A549 (cell line): ENCODE data around the gene PRKG1. TPM values are rescaled to one million over a fixed set of nuclear protein-coding genes. Genes with fewer than 3 reads are reported as not detected.

Experiments
- ATAC-seq, 2 experiments: fragments of 200-7000 bp in 1 of 2; fragments of >200 bp in 1 of 2; cut with Nextera tagmentation in 1 of 2; cut with Tn5 transposase in 1 of 2; 3 replicates each; pipeline versions ENCODE4 v1.8.0 to v1.9.1; 2018 to 2020; ENCODE audit warnings: mild to moderate bottlenecking in 1 of 2, moderate library complexity in 1 of 2
- CTCF ChIA-PET: fragments of 300-600 bp; sonication (Branson Sonifier 250); formaldehyde crosslinking; extraction: SDS; loops from one replicate; lab custom pipeline; 2021; ENCODE audit warnings: antibody characterized with exemption, inconsistent platforms; lab: Yijun Ruan, JAX
- POLR2A ChIA-PET: fragments of 350-600 bp; formaldehyde crosslinking; extraction: SDS; loops from one replicate; lab custom pipeline; 2021; ENCODE audit warnings: antibody characterized with exemption, inconsistent platforms; lab: Yijun Ruan, JAX
- DNase-seq, 2 experiments: peaks; one replicate each; pipeline versions ENCODE4 v3.0.0 to v3.0.0-alpha.2; 2011 to 2016; ENCODE audit warnings: low read depth in 1 of 2, low spot score in 1 of 2
- FAIRE-seq: peaks from 2 replicates; lab custom pipeline; 2011; peaks lifted over from hg19 to GRCh38; lab: Jason Lieb, UNC
- H3K27ac ChIP-seq, 2 experiments: fragments of >200 bp; sonication (Bioruptor Twin); formaldehyde crosslinking; 3 replicates each; pipeline ENCODE4 v1.5.1; 2016 to 2017
- H3K4me1 ChIP-seq: fragments of >200 bp; sonication (Bioruptor Twin); formaldehyde crosslinking; 3 replicates; pipeline ENCODE4 v1.6.1; 2016
- H3K4me2 ChIP-seq: fragments of >200 bp; sonication (Bioruptor Twin); formaldehyde crosslinking; 3 replicates; pipeline ENCODE4 v1.6.1; 2016
- H3K4me3 ChIP-seq: fragments of >200 bp; sonication (Bioruptor Twin); formaldehyde crosslinking; 3 replicates; pipeline ENCODE4 v1.5.1; 2016
- H3K9me3 ChIP-seq: fragments of >200 bp; sonication (Bioruptor Twin); formaldehyde crosslinking; 3 replicates; pipeline ENCODE4 v1.6.1; 2016
- CBX2 ChIP-seq: fragments of 200-600 bp; sonication (generic); IDR thresholded peaks from 2 replicates; pipeline ENCODE4 v1.6.1; 2016; ENCODE audit warnings: low read depth, mild to moderate bottlenecking, borderline replicate concordance
- CBX8 ChIP-seq: fragments of 200-600 bp; sonication (generic); IDR thresholded peaks from 2 replicates; pipeline ENCODE4 v1.6.1; 2016
- CHD2 ChIP-seq: fragments of 150-350 bp; IDR thresholded peaks from 2 replicates; pipeline ENCODE4 v1.6.1; 2014; ENCODE audit warnings: low read length; ENCODE audit not compliant: partially characterized antibody
- CHD4 ChIP-seq: fragments of 200-600 bp; sonication (generic); IDR thresholded peaks from 2 replicates; pipeline ENCODE4 v1.6.1; 2016; ENCODE audit warnings: antibody characterized with exemption, mild to moderate bottlenecking, borderline replicate concordance
- FOSL2 ChIP-seq, 2 experiments: fragments of 450-650 bp in 1 of 2; fragments of >200 bp in 1 of 2; sonication (Bioruptor Twin) in 1 of 2; formaldehyde crosslinking; IDR thresholded peaks; 2 replicates each; pipeline versions ENCODE4 v1.5.0 to v1.6.1; 2016 to 2020; ENCODE audit warnings: mild to moderate bottlenecking in 1 of 2, moderate library complexity in 1 of 2
- HEYL ChIP-seq: fragments of 250-450 bp; sonication (Bioruptor Pico); IDR thresholded peaks from 2 replicates; pipeline ENCODE4 v1.8.0; 2021; ENCODE audit warnings: mild to moderate bottlenecking, moderate library complexity
- JUN ChIP-seq, 2 experiments: fragments of >200 bp; sonication (Bioruptor Twin); formaldehyde crosslinking; IDR thresholded peaks; 2 replicates in 1 of 2; 3 replicates in 1 of 2; pipeline ENCODE4 v1.6.1; 2016 to 2017
- KDM5A ChIP-seq: fragments of 200-600 bp; sonication (generic); IDR thresholded peaks from 2 replicates; pipeline ENCODE4 v1.6.1; 2016; ENCODE audit warnings: antibody characterized with exemption, mild to moderate bottlenecking
- MAZ ChIP-seq: fragments of 150-350 bp; IDR thresholded peaks from 2 replicates; pipeline ENCODE4 v1.6.1; 2014; ENCODE audit warnings: antibody characterized with exemption, low read depth, low read length, borderline replicate concordance
- MYC ChIP-seq: IDR thresholded peaks from 2 replicates; pipeline ENCODE4 v1.6.1; 2012; ENCODE audit warnings: mild to moderate bottlenecking, inconsistent platforms, low read length, improper control_type of control experiment, borderline replicate concordance
- NFE2L2 ChIP-seq: fragments of 150-350 bp; conservative IDR thresholded peaks from 2 replicates; pipeline ENCODE4 v1.6.1; 2014; ENCODE audit warnings: low read length
- NPAS2 ChIP-seq: fragments of 250-450 bp; sonication (Bioruptor Pico); IDR thresholded peaks from 2 replicates; pipeline ENCODE4 v1.8.0; 2022; ENCODE audit warnings: mild to moderate bottlenecking, moderate library complexity, borderline replicate concordance
- RAD21 ChIP-seq, 2 experiments: fragments of >200 bp in 1 of 2; sonication (Bioruptor Twin) in 1 of 2; formaldehyde crosslinking in 1 of 2; IDR thresholded peaks in 1 of 2; conservative IDR thresholded peaks in 1 of 2; 2 replicates in 1 of 2; 3 replicates in 1 of 2; pipeline ENCODE4 v1.6.1; 2012 to 2018; ENCODE audit warnings: inconsistent platforms in 1 of 2
- SMC3 ChIP-seq: fragments of >200 bp; sonication (Bioruptor Twin); formaldehyde crosslinking; IDR thresholded peaks from 3 replicates; pipeline ENCODE4 v1.6.1; 2018; ENCODE audit warnings: inconsistent platforms
- SREBF2 ChIP-seq: fragments of 450-650 bp; IDR thresholded peaks from 2 replicates; pipeline ENCODE4 v1.6.1; 2014; ENCODE audit warnings: mild to moderate bottlenecking, moderate library complexity
- ZC3H11A ChIP-seq: fragments of 450-650 bp; IDR thresholded peaks from 2 replicates; pipeline ENCODE4 v1.6.1; 2014; ENCODE audit warnings: antibody characterized with exemption, mild to moderate bottlenecking
- ZFP36 ChIP-seq: fragments of 450-650 bp; IDR thresholded peaks from 2 replicates; pipeline ENCODE4 v1.6.1; 2014; ENCODE audit warnings: borderline replicate concordance; ENCODE audit not compliant: partially characterized antibody
- ZNF302 ChIP-seq: fragments of 250-450 bp; sonication (Bioruptor Pico); IDR thresholded peaks from 2 replicates; pipeline ENCODE4 v1.9.0; 2021; ENCODE audit warnings: inconsistent platforms, mild to moderate bottlenecking, moderate library complexity
- WGBS: methylation state at CpG from one replicate; pipeline ENCODE4 v1.1.6; 2017; ENCODE audit errors: missing lambda C conversion rate; 5-methylcytosine and 5-hydroxymethylcytosine counted together
- polyA plus RNA-seq, 4 experiments: library from polyadenylated mRNA; depleted of rRNA in 3 of 4; stranded (reverse); fragments of >200 nt; fragmentation: RNase III in 1 of 4; extraction: RNeasy Plus Mini Kit Qiagen cat#74134 plus additional on column Dnase treatment in 1 of 4; gene quantifications; 2 replicates in 3 of 4; 3 replicates in 1 of 4; pipeline ENCODE4 v1.2.3, GENCODE V29; 2011 to 2017
- TF ChIP-seq, protein P1 (sequence below): IDR thresholded peaks from 2 replicates; pipeline ENCODE4 v1.6.1; 2012; ENCODE audit warnings: low read depth, borderline replicate concordance
- TF ChIP-seq, protein P2 (sequence below): fragments of 200-600 bp; sonication (generic); IDR thresholded peaks from 2 replicates; pipeline ENCODE4 v1.6.1; 2016; ENCODE audit warnings: antibody characterized with exemption, mild to moderate bottlenecking, moderate library complexity
- TF ChIP-seq, protein P3 (sequence below): fragments of >200 bp; sonication (Bioruptor Twin); formaldehyde crosslinking; IDR thresholded peaks from 3 replicates; pipeline ENCODE4 v1.5.1; 2016
- TF ChIP-seq, protein P4 (sequence below): fragments of 250-450 bp; sonication (Bioruptor Pico); IDR thresholded peaks from 2 replicates; pipeline ENCODE4 v1.5.0; 2021; ENCODE audit warnings: mild to moderate bottlenecking, moderate library complexity, borderline replicate concordance

PRKG1 gene
- polyA plus RNA-seq, 2 of the 4 experiments (the other 2 are of a cell fraction) = not detected

DNA sequence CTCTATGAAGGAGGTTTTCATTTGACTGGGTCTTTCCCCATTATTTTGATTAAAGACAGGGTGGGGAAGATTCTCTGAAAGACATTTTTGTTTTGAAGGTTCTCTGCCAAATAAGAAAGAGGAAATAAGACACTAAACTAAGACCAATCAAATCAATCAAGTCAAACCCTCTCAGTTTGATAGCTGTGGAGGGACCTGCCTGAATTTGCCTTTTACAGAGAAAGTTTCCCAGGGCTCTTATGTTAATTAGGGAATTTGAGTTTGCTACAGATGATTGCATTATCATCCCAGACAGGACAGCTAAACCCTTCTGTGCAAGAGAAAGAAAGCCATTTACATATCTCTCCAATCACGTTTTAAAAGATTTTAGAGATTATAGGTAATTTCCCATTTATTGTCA is 545.1 kb downstream of the PRKG1 start:
- no peak for ATAC-seq
- no peak for FAIRE-seq
- ChIA-PET CTCF (no interaction called here), POLR2A (no interaction called here)
- 0% methylated on average over 1 of the region's 1 CpG for WGBS
- no peak overlapping the region for H3K4me2 ChIP-seq
- H3K27ac ChIP-seq = no peak overlapping the region
- H3K4me3 ChIP-seq = no peak overlapping the region
- no peak for DNase-seq
- TF ChIP-seq KDM5A (no peak), MYC (no peak), CHD4 (no peak), JUN (IDR thresholded peaks at IDR 0.05) (no peak), ZFP36 (no peak)
- TF ChIP-seq, protein P1, sequence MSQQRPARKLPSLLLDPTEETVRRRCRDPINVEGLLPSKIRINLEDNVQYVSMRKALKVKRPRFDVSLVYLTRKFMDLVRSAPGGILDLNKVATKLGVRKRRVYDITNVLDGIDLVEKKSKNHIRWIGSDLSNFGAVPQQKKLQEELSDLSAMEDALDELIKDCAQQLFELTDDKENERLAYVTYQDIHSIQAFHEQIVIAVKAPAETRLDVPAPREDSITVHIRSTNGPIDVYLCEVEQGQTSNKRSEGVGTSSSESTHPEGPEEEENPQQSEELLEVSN = no peak
- TF ChIP-seq, protein P2, sequence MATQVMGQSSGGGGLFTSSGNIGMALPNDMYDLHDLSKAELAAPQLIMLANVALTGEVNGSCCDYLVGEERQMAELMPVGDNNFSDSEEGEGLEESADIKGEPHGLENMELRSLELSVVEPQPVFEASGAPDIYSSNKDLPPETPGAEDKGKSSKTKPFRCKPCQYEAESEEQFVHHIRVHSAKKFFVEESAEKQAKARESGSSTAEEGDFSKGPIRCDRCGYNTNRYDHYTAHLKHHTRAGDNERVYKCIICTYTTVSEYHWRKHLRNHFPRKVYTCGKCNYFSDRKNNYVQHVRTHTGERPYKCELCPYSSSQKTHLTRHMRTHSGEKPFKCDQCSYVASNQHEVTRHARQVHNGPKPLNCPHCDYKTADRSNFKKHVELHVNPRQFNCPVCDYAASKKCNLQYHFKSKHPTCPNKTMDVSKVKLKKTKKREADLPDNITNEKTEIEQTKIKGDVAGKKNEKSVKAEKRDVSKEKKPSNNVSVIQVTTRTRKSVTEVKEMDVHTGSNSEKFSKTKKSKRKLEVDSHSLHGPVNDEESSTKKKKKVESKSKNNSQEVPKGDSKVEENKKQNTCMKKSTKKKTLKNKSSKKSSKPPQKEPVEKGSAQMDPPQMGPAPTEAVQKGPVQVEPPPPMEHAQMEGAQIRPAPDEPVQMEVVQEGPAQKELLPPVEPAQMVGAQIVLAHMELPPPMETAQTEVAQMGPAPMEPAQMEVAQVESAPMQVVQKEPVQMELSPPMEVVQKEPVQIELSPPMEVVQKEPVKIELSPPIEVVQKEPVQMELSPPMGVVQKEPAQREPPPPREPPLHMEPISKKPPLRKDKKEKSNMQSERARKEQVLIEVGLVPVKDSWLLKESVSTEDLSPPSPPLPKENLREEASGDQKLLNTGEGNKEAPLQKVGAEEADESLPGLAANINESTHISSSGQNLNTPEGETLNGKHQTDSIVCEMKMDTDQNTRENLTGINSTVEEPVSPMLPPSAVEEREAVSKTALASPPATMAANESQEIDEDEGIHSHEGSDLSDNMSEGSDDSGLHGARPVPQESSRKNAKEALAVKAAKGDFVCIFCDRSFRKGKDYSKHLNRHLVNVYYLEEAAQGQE = no peak
- H3K9me3 ChIP-seq = no peaks in the 10 kb centered on the region
- no peaks in the 10 kb centered on the region for H3K4me1 ChIP-seq

DNA sequence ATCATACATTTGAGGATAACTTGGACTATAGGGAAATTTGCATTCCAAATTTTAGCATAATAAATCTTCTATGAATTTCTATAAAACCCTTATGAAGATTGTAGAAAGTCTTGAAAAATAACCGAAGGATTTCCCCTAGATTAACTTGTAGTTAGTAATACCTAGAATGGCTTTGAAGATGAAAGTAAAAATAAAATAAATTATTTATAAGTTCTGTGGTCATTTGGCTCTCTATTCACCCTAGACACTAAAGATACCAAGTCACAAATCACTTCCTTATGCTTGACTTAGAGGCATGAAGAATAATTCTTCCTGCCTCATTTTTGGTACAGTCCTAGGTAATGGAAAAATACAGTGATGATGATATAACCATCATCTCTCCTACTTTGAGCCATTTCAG is 545.8 kb downstream of the PRKG1 start:
- WGBS = 0% methylated on average over 1 of the region's 1 CpG
- POLR2A ChIA-PET = no interaction called here

DNA sequence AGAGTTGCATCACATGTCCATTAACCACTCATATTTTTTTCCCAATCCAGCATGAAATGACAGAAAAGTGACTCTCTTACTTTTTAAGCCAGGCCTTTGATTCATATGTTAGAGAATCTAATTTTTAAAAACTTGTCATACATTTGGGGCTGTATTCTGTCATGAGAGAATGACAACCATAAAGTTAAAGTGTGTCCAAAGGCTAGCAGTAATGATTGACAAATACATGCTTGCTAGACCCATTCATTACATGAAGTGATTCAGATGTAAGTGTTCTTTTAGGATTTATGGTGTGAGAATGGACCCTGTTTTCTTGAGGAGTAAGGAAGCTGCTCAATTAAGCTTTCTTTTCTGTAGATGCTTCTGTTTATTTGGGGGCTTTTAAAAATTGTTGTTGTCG is 549.7 kb downstream of the PRKG1 start:
- POLR2A ChIA-PET = no interaction called here
- Histone ChIP-seq H3K27ac (no peak overlapping the region), H3K4me2 (no peak overlapping the region)
- no peak for TF ChIP-seq CHD2
- TF ChIP-seq RAD21 (conservative IDR thresholded peaks at IDR 0.05 in 1 of 2, IDR thresholded peaks at IDR 0.05 in 1 of 2) = no peak
- no peak for TF ChIP-seq SMC3
- no peak for TF ChIP-seq CBX8
- no peak for TF ChIP-seq NFE2L2
- no peak for TF ChIP-seq ZNF302 (CRISPR knock-in tag)
- TF ChIP-seq SREBF2 = no peak
- TF ChIP-seq, protein P3, sequence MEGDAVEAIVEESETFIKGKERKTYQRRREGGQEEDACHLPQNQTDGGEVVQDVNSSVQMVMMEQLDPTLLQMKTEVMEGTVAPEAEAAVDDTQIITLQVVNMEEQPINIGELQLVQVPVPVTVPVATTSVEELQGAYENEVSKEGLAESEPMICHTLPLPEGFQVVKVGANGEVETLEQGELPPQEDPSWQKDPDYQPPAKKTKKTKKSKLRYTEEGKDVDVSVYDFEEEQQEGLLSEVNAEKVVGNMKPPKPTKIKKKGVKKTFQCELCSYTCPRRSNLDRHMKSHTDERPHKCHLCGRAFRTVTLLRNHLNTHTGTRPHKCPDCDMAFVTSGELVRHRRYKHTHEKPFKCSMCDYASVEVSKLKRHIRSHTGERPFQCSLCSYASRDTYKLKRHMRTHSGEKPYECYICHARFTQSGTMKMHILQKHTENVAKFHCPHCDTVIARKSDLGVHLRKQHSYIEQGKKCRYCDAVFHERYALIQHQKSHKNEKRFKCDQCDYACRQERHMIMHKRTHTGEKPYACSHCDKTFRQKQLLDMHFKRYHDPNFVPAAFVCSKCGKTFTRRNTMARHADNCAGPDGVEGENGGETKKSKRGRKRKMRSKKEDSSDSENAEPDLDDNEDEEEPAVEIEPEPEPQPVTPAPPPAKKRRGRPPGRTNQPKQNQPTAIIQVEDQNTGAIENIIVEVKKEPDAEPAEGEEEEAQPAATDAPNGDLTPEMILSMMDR = no peak
- TF ChIP-seq NPAS2 (CRISPR knock-in tag) = no peak
- no peak for TF ChIP-seq ZC3H11A
- TF ChIP-seq KDM5A = no peak
- TF ChIP-seq MAZ = no peak
- TF ChIP-seq, protein P4, sequence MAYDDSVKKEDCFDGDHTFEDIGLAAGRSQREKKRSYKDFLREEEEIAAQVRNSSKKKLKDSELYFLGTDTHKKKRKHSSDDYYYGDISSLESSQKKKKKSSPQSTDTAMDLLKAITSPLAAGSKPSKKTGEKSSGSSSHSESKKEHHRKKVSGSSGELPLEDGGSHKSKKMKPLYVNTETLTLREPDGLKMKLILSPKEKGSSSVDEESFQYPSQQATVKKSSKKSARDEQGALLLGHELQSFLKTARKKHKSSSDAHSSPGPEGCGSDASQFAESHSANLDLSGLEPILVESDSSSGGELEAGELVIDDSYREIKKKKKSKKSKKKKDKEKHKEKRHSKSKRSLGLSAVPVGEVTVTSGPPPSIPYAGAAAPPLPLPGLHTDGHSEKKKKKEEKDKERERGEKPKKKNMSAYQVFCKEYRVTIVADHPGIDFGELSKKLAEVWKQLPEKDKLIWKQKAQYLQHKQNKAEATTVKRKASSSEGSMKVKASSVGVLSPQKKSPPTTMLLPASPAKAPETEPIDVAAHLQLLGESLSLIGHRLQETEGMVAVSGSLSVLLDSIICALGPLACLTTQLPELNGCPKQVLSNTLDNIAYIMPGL = no peak
- no peak for TF ChIP-seq FOSL2 (IDR thresholded peaks at IDR 0.05)
- TF ChIP-seq FOSL2 (CRISPR knock-in tag; IDR thresholded peaks at IDR 0.05) = no peak
- TF ChIP-seq, all 56 proteins: peak for 0
- Histone ChIP-seq H3K9me3 (no peaks in the 10 kb centered on the region), H3K4me3 (no peak overlapping the region), H3K4me1 (no peaks in the 10 kb centered on the region)
- no peak for ATAC-seq
- CTCF ChIA-PET = no interaction called here
- WGBS = 19% methylated on average over 1 of the region's 1 CpG
- no peak for FAIRE-seq
- no peak for DNase-seq

More for the DNA sequence above, 545.8 kb downstream of the PRKG1 start:
- ATAC-seq (no peak), FAIRE-seq (no peak), DNase-seq (no peak)
- H3K4me1 ChIP-seq = no peaks in the 10 kb centered on the region
- H3K9me3 ChIP-seq = no peaks in the 10 kb centered on the region
- H3K4me3 ChIP-seq = no peak overlapping the region
- no peak overlapping the region for H3K27ac ChIP-seq
- CTCF ChIA-PET = no interaction called here
- TF ChIP-seq CBX2 (no peak), MYC (no peak), MAZ (no peak), HEYL (CRISPR knock-in tag) (no peak)
- H3K4me2 ChIP-seq = no peak overlapping the region
